Measurements from ENCODE around the gene KCNA2. TPM values are rescaled to one million over a fixed set of nuclear protein-coding genes. Genes with fewer than 3 reads are reported as not detected.

The KCNA2 gene
- polyA plus RNA-seq, 2 donors = 0.06 to 0.15 TPM

- Histone ChIP-seq H3K27ac (ENCODE audit: low read depth in 2 of 2, low read length in 1 of 2) (no peak overlapping the region), H3K4me3 (ENCODE audit: low read depth in 1 of 2, low read length in 2 of 2) (no peak overlapping the region), H3K4me1 (ENCODE audit: control insufficient read depth in 2 of 2, insufficient read depth in 2 of 2, low read length in 1 of 2) (peaks cover 0 to 11% of the 10 kb centered on the region in 2 donors), H3K9me3 (ENCODE audit: control insufficient read depth in 2 of 2, insufficient read depth in 1 of 2, low read depth in 1 of 2, low read length in 1 of 2) (peaks cover 0 to 2% of the 10 kb centered on the region in 2 donors), H3K27me3 (ENCODE audit: control insufficient read depth in 1 of 2, insufficient read depth in 2 of 2, low read length in 2 of 2) (peaks cover 0 to 12% of the 10 kb centered on the region in 2 donors), H3K36me3 (ENCODE audit: control insufficient read depth in 2 of 2, insufficient read depth in 2 of 2, low read length in 1 of 2) (no peaks in the 10 kb centered on the region)
- 56 to 63% methylated on average over 6 of the region's 6 CpGs for WGBS, 2 donors
Measured at GRCh38 chr1:110605446-110605845, 712 bp downstream of the KCNA2 start.

- no peaks in the 10 kb centered on the region for H3K36me3 ChIP-seq (ENCODE audit: control insufficient read depth in 2 of 2, insufficient read depth in 2 of 2, low read length in 1 of 2)
- peaks cover 0 to 12% of the 10 kb centered on the region in 2 donors for H3K27me3 ChIP-seq (ENCODE audit: control insufficient read depth in 1 of 2, insufficient read depth in 2 of 2, low read length in 2 of 2)
- peaks cover 0 to 2% of the 10 kb centered on the region in 2 donors for H3K9me3 ChIP-seq (ENCODE audit: control insufficient read depth in 2 of 2, insufficient read depth in 1 of 2, low read depth in 1 of 2, low read length in 1 of 2)
- WGBS, 2 donors = 83 to 86% methylated on average over 9 of the region's 9 CpGs
- no peak overlapping the region for H3K27ac ChIP-seq (ENCODE audit: low read depth in 2 of 2, low read length in 1 of 2)
- peaks cover 0 to 11% of the 10 kb centered on the region in 2 donors for H3K4me1 ChIP-seq (ENCODE audit: control insufficient read depth in 2 of 2, insufficient read depth in 2 of 2, low read length in 1 of 2)
- H3K4me3 ChIP-seq (ENCODE audit: low read depth in 1 of 2, low read length in 2 of 2) = no peak overlapping the region
Measured at GRCh38 chr1:110604586-110605148, 1.5 kb downstream of the KCNA2 start.

- Histone ChIP-seq H3K4me1 (ENCODE audit: control insufficient read depth in 2 of 2, insufficient read depth in 2 of 2, low read length in 1 of 2) (peaks cover 0 to 11% of the 10 kb centered on the region in 2 donors), H3K27ac (ENCODE audit: low read depth in 2 of 2, low read length in 1 of 2) (no peak overlapping the region), H3K36me3 (ENCODE audit: control insufficient read depth in 2 of 2, insufficient read depth in 2 of 2, low read length in 1 of 2) (no peaks in the 10 kb centered on the region), H3K4me3 (ENCODE audit: low read depth in 1 of 2, low read length in 2 of 2) (no peak overlapping the region), H3K27me3 (ENCODE audit: control insufficient read depth in 1 of 2, insufficient read depth in 2 of 2, low read length in 2 of 2) (peaks cover 0 to 11% of the 10 kb centered on the region in 2 donors), H3K9me3 (ENCODE audit: control insufficient read depth in 2 of 2, insufficient read depth in 1 of 2, low read depth in 1 of 2, low read length in 1 of 2) (peaks cover 0 to 2% of the 10 kb centered on the region in 2 donors)
- 91 to 95% methylated on average over 3 of the region's 3 CpGs for WGBS, 2 donors
Measured at GRCh38 chr1:110603058-110603457, 3.1 kb downstream of the KCNA2 start.

- 82% methylated on average over 4 of the region's 4 CpGs for WGBS, 2 donors
- Histone ChIP-seq H3K36me3 (ENCODE audit: control insufficient read depth in 2 of 2, insufficient read depth in 2 of 2, low read length in 1 of 2) (no peaks in the 10 kb centered on the region), H3K9me3 (ENCODE audit: control insufficient read depth in 2 of 2, insufficient read depth in 1 of 2, low read depth in 1 of 2, low read length in 1 of 2) (peaks cover 0 to 2% of the 10 kb centered on the region in 2 donors)
Measured at GRCh38 chr1:110602466-110602865, 3.7 kb downstream of the KCNA2 start.

GRCh38 chr1:110601332-110601731 lies 4.8 kb downstream of the KCNA2 start:
- H3K4me1 ChIP-seq (ENCODE audit: control insufficient read depth in 2 of 2, insufficient read depth in 2 of 2, low read length in 1 of 2) = peaks cover 0 to 4% of the 10 kb centered on the region in 2 donors
- no peak overlapping the region for H3K4me3 ChIP-seq (ENCODE audit: low read depth in 1 of 2, low read length in 2 of 2)
- H3K27me3 ChIP-seq (ENCODE audit: control insufficient read depth in 1 of 2, insufficient read depth in 2 of 2, low read length in 2 of 2) = peaks cover 0 to 3% of the 10 kb centered on the region in 2 donors
- WGBS, 2 donors = 69 to 87% methylated on average over 5 of the region's 5 CpGs
- no peak overlapping the region for H3K27ac ChIP-seq (ENCODE audit: low read depth in 2 of 2, low read length in 1 of 2)
- no peaks in the 10 kb centered on the region for H3K36me3 ChIP-seq (ENCODE audit: control insufficient read depth in 2 of 2, insufficient read depth in 2 of 2, low read length in 1 of 2)
- H3K9me3 ChIP-seq (ENCODE audit: control insufficient read depth in 2 of 2, insufficient read depth in 1 of 2, low read depth in 1 of 2, low read length in 1 of 2) = peaks cover 0 to 2% of the 10 kb centered on the region in 2 donors

More at GRCh38 chr1:110602466-110602865, 3.7 kb downstream of the KCNA2 start:
- peaks cover 0 to 10% of the 10 kb centered on the region in 2 donors for H3K4me1 ChIP-seq (ENCODE audit: control insufficient read depth in 2 of 2, insufficient read depth in 2 of 2, low read length in 1 of 2)
- peaks cover 0 to 6% of the 10 kb centered on the region in 2 donors for H3K27me3 ChIP-seq (ENCODE audit: control insufficient read depth in 1 of 2, insufficient read depth in 2 of 2, low read length in 2 of 2)
- no peak overlapping the region for H3K27ac ChIP-seq (ENCODE audit: low read depth in 2 of 2, low read length in 1 of 2)
- H3K4me3 ChIP-seq (ENCODE audit: low read depth in 1 of 2, low read length in 2 of 2) = no peak overlapping the region

- Histone ChIP-seq H3K36me3 (ENCODE audit: control insufficient read depth in 2 of 2, insufficient read depth in 2 of 2, low read length in 1 of 2) (no peaks in the 10 kb centered on the region), H3K9me3 (ENCODE audit: control insufficient read depth in 2 of 2, insufficient read depth in 1 of 2, low read depth in 1 of 2, low read length in 1 of 2) (peaks cover 0 to 2% of the 10 kb centered on the region in 2 donors), H3K27ac (ENCODE audit: low read depth in 2 of 2, low read length in 1 of 2) (no peak overlapping the region), H3K4me1 (ENCODE audit: control insufficient read depth in 2 of 2, insufficient read depth in 2 of 2, low read length in 1 of 2) (peaks cover 0 to 2% of the 10 kb centered on the region in 2 donors), H3K4me3 (ENCODE audit: low read depth in 1 of 2, low read length in 2 of 2) (no peak overlapping the region), H3K27me3 (ENCODE audit: control insufficient read depth in 1 of 2, insufficient read depth in 2 of 2, low read length in 2 of 2) (no peaks in the 10 kb centered on the region)
- WGBS, 2 donors = 96 to 100% methylated on average over 3 of the region's 3 CpGs
Measured at GRCh38 chr1:110600716-110601115, 5.4 kb downstream of the KCNA2 start.

- peaks cover 0 to 2% of the 10 kb centered on the region in 2 donors for H3K4me1 ChIP-seq (ENCODE audit: control insufficient read depth in 2 of 2, insufficient read depth in 2 of 2, low read length in 1 of 2)
- no peak overlapping the region for H3K4me3 ChIP-seq (ENCODE audit: low read depth in 1 of 2, low read length in 2 of 2)
- no peaks in the 10 kb centered on the region for H3K9me3 ChIP-seq (ENCODE audit: control insufficient read depth in 2 of 2, insufficient read depth in 1 of 2, low read depth in 1 of 2, low read length in 1 of 2)
- no peaks in the 10 kb centered on the region for H3K27me3 ChIP-seq (ENCODE audit: control insufficient read depth in 1 of 2, insufficient read depth in 2 of 2, low read length in 2 of 2)
- WGBS, 2 donors = 91 to 92% methylated on average over 5 of the region's 5 CpGs
- no peaks in the 10 kb centered on the region for H3K36me3 ChIP-seq (ENCODE audit: control insufficient read depth in 2 of 2, insufficient read depth in 2 of 2, low read length in 1 of 2)
- H3K27ac ChIP-seq (ENCODE audit: low read depth in 2 of 2, low read length in 1 of 2) = no peak overlapping the region
Measured at GRCh38 chr1:110597966-110598365, 8.2 kb downstream of the KCNA2 start.

GRCh38 chr1:110596312-110596711 lies 9.8 kb downstream of the KCNA2 start:
- Histone ChIP-seq H3K4me3 (ENCODE audit: low read depth in 1 of 2, low read length in 2 of 2) (no peak overlapping the region), H3K9me3 (ENCODE audit: control insufficient read depth in 2 of 2, insufficient read depth in 1 of 2, low read depth in 1 of 2, low read length in 1 of 2) (no peaks in the 10 kb centered on the region), H3K4me1 (ENCODE audit: control insufficient read depth in 2 of 2, insufficient read depth in 2 of 2, low read length in 1 of 2) (peaks cover 0 to 2% of the 10 kb centered on the region in 2 donors), H3K27me3 (ENCODE audit: control insufficient read depth in 1 of 2, insufficient read depth in 2 of 2, low read length in 2 of 2) (no peaks in the 10 kb centered on the region), H3K36me3 (ENCODE audit: control insufficient read depth in 2 of 2, insufficient read depth in 2 of 2, low read length in 1 of 2) (no peaks in the 10 kb centered on the region), H3K27ac (ENCODE audit: low read depth in 2 of 2, low read length in 1 of 2) (no peak overlapping the region)
- 59 to 82% methylated on average over 2 of the region's 2 CpGs for WGBS, 2 donors

GRCh38 chr1:110595353-110595710 lies 10.8 kb downstream of the KCNA2 start:
- no peaks in the 10 kb centered on the region for H3K27me3 ChIP-seq (ENCODE audit: control insufficient read depth in 1 of 2, insufficient read depth in 2 of 2, low read length in 2 of 2)
- no peak overlapping the region for H3K27ac ChIP-seq (ENCODE audit: low read depth in 2 of 2, low read length in 1 of 2)
- H3K4me1 ChIP-seq (ENCODE audit: control insufficient read depth in 2 of 2, insufficient read depth in 2 of 2, low read length in 1 of 2) = peaks cover 0 to 2% of the 10 kb centered on the region in 2 donors
- no peaks in the 10 kb centered on the region for H3K9me3 ChIP-seq (ENCODE audit: control insufficient read depth in 2 of 2, insufficient read depth in 1 of 2, low read depth in 1 of 2, low read length in 1 of 2)
- no peaks in the 10 kb centered on the region for H3K36me3 ChIP-seq (ENCODE audit: control insufficient read depth in 2 of 2, insufficient read depth in 2 of 2, low read length in 1 of 2)
- no peak overlapping the region for H3K4me3 ChIP-seq (ENCODE audit: low read depth in 1 of 2, low read length in 2 of 2)

Measured in esophagus (tissue), 2 donors.